Stimulated activated CD4-positive, alpha-beta T cell treated with anti-CD3 and anti-CD28 coated beads, TNF-alpha, amount 100 ng/mL, for 48 hours (primary cell): ENCODE measurements around the gene JOSD1.

Source experiments
- DNase-seq, 3 donors: peaks; one replicate each; pipeline ENCODE4 v3.0.0-alpha.2; 2020; ENCODE audit warnings: low read depth in 3 of 3

JOSD1 gene

DNA sequence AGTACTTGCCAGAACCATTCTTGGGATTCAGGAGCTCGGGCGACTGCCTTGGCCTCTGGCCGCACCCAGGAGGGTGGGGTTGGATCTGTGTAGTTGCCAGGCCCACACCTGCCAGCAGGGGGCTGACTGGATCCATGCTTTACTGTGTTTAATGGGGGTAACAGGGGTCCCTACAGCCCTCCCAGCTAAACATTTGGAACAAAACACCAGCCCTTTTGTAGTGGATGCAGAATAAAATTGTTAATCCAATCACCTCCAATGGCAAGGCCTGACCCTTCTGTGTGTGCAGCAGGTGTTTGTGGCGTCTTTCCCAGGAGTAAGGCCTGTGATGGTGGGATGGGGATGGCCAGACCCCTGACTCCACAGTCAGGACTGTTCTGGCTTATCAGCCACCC lies 32.6 kb upstream of the JOSD1 start:
- DNase-seq: no peak

- no peak for DNase-seq
These were observed 31.6 kb upstream of the JOSD1 start for GRCh38 chr22:38732251-38732815.

DNA sequence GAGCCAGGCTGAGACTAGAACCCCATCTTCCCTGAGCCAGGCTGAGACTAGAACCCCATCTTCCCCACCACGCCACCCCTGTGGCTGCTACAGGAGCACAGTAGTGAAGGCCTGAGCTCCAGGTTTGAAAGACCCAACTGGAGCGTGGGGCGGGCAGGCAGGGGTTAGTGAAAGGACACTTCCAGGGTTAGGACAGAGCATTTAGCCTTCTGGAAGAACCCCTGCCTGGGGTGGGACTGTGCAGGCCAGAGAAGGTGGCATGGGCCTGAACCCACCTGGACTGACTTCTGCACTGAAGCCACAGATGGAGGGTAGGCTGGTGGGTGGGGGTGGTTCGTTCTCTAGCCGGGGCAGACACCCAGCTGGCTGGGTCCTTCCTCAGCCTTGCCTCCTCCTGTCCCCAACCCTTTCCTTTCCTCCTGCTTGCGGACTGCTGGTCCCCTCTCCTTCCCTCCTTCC lies 31.0 kb upstream of the JOSD1 start:
- DNase-seq: no peak

DNA sequence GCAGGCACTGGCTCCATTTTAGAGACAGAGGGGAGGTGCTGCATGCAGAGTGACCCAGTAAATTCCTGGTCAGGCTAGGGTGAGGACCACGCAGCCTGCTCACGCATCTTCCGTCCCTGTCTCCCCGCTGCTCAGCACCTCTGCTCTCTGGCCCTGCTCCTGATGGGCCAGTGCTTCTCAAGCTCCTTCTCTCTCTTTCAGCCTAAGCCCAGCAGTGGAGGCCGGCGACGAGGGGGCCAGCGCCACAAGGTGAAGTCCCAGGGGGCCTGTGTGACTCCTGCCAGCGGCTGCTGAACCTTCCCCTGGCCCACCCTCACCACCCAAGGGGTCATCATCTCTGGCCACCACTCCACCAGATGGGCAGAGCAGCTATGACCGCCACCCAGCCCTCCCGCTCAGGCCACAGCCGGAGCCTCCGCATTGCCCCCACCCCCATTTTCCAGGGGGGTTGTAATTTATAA lies 29.7 kb upstream of the JOSD1 start:
- DNase-seq: no peak

- DNase-seq: no peak
These were observed 29.2 kb upstream of the JOSD1 start for GRCh38 chr22:38729946-38730345.

- no peak for DNase-seq
These were observed 28.4 kb upstream of the JOSD1 start for GRCh38 chr22:38728871-38729796.

- DNase-seq: no peak
These were observed 27.0 kb upstream of the JOSD1 start for GRCh38 chr22:38727530-38728451.

DNA sequence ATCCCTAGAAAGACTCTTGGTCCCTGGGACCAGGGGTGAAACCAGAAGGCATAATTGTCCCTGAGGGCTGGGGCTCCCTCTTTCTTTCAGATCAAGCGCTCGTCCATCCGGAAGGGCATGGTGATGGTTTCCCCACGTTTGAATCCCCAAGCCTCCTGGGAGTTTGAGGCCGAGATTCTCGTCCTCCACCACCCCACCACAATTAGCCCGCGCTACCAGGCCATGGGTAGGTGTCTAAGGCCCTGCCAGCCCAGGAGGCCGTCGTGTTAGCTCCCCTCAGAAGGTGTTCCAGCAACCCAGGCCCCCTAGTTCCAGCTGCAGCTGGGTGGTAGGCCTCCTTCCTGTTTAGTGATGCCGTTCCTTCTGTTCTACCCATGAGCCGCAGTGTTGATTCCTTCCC lies 26.4 kb upstream of the JOSD1 start:
- no peak for DNase-seq

DNA sequence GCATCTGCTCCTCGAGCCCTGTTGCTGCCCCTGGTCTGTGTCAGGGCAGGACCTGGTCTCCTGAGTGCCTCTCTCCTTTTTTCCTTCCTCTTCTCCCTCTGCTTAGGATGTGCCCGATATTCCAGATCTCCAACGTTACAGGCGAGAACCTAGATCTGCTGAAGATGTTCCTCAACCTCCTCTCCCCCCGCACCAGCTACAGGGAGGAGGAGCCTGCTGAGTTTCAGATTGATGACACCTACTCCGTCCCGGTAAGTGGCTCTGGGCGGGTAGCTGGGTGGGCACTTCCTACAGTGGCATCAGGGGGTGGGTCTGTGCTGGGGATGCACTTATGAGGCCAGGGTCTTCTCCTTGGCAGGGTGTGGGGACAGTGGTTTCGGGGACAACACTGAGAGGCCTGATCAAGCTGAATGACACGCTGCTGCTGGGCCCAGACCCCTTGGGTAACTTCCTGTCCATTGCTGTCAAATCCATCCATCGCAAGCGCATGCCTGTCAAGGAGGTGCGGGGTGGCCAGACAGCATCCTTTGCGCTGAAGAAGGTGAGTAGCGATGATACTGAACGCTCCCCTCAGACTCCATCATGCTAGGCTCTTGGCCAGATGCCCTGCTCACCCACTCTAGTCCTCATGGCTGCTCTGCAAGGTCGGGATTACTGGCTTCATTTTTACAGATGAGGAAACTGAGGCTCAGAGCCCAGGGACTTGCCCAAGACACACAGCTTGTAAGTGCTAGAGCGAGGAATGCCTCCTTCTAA lies 25.3 kb upstream of the JOSD1 start:
- DNase-seq: no peak

DNA sequence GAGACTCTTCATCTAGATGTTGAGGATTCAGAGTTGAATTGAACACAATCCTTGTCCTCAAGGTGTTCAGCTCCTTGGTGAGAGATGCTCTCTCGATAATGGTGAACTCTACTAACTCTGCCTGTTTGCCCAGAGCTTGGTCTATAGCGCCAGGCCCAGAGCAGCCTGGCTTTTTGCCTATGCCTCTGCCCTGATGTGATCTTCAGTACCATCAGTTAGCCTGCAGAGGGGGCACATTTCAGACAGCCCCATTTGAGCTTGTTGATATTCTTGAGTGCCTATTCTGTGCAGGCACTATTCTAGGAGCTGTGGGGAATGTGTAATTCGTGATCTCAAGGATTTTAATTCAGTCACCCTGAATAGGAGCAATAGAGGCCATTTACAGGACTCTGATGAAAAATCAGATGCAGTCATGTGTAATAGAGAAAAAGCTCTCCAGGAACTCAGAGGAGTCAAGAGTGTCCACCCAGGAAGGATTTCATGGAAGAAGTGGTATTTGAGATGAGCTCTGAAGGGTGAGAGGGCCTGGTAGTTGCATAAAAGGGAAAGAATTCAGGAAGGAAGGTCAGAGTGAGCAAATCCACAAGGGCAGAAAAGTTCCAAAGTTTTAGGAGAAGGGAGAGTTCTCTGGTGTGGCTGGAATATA lies 24.3 kb upstream of the JOSD1 start:
- no peak for DNase-seq

DNA sequence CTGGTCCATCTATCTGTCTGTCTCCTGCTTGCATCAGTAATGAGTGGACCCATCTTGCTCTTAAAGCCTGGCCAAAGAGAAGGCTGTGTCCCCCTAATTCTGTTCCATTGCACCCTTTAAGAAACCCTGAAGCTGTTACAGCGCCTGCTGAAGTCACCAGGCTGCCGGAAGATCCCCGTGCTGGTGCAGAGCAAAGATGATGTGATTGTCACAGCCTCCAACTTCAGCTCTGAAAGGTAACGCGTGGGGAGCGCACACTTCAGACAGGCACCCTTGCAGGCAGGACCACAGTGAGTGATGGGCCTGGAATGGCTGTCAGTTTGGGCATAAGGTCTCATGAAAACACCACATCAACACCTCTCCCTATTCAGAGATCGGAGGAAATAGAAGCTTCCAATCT lies 23.4 kb upstream of the JOSD1 start:
- no peak for DNase-seq

GRCh38 chr22:38721551-38721950 lies 20.8 kb upstream of the JOSD1 start:
- DNase-seq: no peak

GRCh38 chr22:38720350-38720749 lies 19.6 kb upstream of the JOSD1 start:
- no peak for DNase-seq

GRCh38 chr22:38719196-38719595 lies 18.5 kb upstream of the JOSD1 start:
- no peak for DNase-seq

DNA sequence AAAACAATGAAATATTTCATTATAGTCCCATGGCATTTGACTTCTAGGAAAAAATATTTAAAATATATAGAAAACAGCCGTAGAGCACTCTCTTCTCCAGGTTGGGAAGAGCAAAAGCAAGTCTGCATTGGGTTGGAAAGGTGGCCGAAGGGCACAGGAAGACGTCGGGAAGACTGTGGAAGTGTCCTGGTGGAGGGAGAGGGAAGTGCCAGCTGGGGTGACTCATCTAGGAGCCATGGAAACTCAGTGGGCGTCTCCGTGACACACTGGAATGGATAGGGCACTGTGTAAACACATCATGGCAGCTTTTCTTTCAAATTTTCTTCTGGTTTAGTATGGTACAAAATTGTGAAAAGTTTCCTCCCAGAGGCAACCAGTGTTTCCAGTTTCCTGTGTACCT lies 17.7 kb upstream of the JOSD1 start:
- DNase-seq: no peak

DNA sequence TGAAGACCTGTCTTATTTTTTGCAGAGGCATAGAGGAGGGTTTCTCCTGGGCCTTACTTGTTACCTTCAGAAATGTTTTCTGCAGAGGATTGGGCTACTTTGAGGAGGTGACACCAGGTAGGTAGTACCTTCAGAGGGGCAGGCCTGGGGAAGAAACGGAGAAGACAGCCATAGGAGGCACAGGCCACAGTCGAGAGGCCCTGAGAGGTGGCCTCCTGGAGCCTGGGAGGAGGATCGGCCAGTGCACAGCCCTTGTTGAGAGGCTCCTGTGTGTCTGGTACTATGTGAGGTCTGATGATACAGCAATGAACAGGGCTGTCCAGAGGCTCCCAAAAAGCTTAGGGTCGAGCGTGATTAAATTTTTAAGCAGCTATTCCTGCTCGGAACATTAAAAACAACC lies 16.5 kb upstream of the JOSD1 start:
- DNase-seq: no peak

DNA sequence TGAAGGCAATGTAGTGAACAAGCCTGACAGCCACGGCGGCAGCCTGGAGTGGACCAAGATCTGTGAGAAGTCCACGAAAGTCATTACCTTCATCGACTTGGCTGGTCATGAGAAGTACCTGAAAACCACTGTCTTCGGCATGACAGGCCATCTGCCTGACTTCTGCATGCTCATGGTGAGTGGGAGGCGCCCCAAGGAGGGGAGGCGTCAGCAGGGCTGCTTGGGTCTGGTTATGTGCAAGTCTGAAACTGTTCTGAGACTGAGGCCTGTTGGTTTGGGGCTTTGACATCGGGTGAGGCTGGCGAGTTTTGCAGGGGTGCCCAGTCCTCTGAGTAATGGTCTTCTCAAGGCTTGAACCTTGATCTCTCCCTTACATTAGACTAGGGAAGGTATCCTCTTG lies 16.1 kb upstream of the JOSD1 start:
- DNase-seq: no peak

GRCh38 chr22:38716271-38716670 lies 15.5 kb upstream of the JOSD1 start:
- no peak for DNase-seq

GRCh38 chr22:38715852-38716251 lies 15.1 kb upstream of the JOSD1 start:
- DNase-seq: no peak

GRCh38 chr22:38715176-38715764 lies 14.5 kb upstream of the JOSD1 start:
- DNase-seq: no peak

GRCh38 chr22:38713921-38714320 lies 13.2 kb upstream of the JOSD1 start:
- DNase-seq: no peak
